ELR (cell line): ENCODE data around the gene CCND1.
"Not testable (repeated sequence)": the region's sequence is repeated elsewhere in the genome, so short reads cannot be mapped to it uniquely, and the experiment has no call there.

Experiments
- DNase-seq: peaks from one replicate; pipeline ENCODE4 v3.0.0-alpha.2; 2015; ENCODE audit warnings: low read depth

The CCND1 gene

DNA sequence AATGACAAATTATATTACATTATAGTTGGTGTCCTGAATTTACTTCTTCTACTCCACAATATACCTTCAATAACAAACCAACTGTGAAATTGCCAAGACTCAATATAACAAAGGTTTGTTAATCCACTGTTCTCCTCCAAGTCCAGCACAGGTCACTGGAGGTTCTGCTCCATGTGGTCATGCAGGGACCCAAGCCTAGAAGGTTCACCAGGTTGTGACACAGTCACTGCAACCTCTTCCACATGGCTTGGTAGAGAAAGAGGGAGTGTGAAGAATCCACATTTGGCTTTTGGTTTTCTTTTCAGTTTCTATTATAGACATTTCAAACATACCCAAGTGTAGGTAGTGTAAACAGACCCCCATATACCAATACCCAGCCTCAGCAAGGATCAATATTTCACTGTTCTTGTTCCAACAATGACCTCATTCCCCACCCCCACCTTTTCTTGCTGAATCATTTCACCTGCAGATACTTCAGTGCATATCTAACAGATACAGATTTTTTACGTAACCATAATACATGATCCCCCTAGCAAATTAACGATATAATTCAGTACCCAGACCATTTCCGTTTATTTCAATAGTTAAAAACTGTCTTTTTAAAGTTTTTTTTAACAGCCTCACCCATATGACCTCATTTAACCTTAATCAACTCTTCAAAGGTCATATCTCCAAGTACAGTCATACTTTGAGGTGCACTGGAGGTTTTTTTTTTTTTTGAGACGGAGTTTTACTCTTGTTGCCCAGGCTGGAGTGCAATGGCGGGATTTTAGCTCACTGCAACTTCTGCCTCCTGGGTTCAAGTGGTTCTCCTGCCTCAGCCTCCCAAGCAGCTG, 48.7 kb downstream of the CCND1 start:
- DNase-seq = no peak

DNA sequence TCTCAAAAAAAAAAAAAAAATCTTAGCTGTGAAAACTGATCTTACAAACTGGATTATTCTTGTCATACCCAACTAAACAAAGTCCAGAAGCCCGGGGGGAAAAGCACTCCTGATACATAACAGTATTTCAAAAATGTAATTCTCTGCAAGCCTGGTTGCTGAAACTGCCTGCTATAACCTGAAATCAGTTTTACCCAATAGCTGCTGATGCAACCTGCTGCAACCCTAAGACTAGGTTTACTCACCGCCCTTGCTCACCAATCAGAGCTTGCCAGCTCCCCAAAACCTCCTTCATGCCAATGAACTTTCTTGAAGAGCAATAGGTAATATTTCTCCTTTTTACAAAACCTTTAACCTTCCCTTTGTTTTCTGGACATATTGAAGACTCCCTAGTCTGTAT, 50.5 kb downstream of the CCND1 start:
- peak; percentile 36 for DNase-seq

DNA sequence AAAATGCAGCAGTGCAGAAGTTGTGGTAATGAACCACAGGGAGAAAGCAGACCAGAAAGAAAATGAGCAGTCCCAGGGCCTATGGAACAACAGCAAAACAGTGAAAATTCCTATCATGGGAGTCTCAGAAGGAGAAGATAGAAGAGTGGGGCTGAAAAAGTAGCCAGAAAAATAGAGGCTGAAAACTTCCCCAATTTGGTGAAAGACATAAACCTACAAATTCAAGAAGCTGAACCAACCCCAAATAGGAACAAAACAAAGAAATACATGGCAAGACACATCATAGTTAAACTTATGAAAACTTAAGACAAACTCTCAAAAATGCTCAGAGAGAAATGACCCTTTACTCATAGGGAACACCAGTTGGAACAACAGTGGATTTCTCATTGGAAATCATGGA, 51.5 kb downstream of the CCND1 start:
- no peak for DNase-seq

DNA sequence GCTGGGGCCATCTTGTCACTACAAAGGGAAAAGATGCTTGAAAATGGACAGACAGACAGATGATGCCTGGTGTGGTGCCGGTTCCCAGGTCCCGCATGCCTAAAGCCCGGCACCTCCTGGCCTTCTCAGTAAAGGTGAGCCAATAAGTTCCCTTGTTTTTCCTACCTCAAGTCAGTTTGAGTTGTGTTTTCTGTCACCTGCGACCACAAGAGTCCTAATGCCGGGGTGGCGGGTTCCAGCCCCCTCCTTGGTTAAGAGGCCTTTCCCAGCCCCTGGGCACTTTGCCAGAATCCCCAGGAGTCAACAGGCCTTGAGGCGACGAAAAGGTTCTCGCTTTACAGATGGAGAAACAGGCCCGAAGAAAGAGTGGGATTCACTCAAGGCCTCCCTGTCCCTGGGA, 53.8 kb downstream of the CCND1 start:
- no peak for DNase-seq

DNA sequence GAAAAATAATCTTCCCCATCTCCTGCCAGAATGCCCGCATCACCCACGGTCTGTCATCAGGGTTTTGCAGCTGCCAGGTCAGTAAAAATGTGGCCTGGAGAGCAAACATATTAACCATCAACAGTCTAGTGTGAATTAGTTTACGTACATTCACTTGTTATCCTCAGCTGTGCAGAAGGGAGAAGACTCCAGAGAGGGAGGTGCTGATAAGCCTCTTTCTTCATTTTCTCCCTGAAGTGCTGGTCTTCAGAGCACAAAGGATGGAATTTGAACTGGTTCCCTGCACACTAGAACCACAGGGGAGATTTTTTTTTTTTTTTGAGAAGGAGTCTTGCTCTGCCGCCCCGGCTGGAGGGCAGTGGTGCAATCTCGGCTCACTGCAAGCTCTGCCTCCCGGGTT, 54.6 kb downstream of the CCND1 start:
- no peak for DNase-seq

DNA sequence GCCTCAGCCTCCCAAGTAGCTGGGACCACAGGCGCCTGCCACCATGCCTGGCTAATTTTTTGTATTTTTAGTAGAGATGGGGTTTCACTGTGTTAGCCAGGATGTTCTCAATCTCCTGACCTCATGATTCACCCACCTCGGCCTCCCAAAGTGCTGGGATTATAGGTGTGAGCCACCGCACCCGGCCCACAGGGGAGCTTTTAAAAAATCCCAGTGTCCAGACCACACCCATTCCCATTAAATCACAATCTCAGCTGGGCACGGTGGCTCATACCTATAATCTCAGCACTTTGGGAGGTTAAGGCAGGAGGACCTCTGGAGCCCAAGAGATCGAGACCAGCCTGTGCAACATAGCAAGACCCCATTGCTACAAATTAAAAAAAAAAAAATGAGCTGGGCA, 55.0 kb downstream of the CCND1 start:
- DNase-seq = not testable (repeated sequence)

DNA sequence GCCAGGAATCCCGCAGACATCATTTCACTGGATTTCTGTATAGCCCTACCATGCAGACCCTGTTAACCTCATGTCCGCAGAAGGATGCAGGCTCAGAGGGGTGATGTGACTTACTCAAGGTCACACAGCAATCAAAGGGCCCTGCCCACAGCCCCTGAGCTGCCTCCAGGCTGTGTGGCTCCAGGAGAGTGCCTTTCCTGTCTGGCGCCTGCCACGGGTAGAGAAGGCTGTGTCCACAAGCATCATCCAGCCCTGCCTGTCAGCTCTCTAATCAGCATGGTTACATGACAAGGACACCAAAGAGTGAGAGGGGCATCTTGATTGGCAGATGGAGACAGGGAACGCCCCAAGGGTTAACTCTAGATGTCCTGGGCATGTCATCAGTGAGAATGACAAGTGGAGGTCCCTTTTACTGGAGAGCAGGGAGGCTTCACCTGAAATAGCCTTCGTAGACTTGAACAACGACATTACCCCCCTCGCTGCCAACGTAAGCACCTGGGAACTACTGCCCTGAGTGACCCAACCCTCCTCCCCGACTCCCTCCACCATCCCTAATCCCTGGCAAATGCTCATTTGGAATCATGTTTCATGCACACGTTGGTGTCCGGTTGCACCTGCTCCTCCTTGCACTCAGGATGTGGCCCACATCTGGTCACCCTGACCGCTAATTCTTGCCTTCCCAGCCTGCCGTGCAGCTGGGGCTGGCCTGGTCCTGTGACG, 56.0 kb downstream of the CCND1 start:
- no peak for DNase-seq

DNA sequence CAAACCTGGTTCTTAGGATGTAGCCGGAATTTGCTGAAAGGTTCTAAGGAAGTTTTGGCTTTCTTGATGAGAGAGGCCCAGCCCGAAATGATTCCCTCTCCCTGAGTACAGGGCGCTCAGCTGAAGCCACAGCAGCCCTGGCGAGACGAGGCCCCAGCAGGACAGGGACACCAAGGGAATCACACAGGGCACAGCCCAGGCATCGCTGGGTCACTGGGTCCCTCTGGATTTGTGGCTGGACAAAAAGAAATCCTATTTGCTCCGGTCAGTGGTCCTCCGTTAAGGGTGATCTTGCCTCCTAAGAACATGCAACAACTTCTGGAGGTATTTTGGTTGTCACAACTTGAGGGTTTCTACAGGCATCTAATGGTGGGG, 56.5 kb downstream of the CCND1 start:
- no peak for DNase-seq

DNA sequence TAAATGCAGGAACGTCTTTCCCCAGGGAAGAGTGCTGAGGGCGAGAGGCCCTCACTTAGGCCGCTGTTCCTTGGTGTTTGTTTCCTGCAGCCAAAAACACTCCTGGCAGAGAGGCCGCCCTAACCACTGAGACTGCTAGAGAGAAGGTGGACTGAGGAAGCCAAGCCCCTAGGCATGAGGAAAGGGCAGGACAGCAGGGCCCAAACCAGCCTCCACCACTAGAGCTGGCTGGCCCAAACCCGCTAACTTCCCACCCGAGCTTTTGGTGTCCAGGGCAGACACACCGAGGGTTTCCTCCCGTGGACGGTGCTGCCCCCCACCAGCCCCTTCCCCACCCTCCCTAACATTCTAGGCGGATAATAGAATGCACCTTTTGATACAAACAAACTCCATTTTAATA, 56.9 kb downstream of the CCND1 start:
- DNase-seq = no peak

DNA sequence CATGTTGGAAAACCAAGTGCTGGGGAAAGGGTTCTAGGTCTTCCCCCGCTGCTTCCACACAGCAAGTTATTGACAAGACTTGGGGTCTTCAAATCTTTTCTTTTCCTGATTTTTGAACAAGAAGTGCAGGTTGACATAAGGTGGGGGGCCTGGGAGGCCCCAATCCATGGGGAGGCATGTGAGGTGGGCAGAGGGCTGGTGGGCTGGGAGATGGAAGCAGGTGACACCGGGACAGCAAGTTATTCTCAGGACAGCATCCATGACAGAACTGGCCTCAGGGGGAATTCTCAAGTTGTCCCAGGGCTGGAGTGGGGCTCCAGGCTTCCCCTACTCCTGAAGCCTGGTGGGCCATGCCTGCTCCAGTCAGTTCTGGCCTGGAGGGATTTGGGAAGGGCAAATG, 57.4 kb downstream of the CCND1 start:
- DNase-seq = no peak

DNA sequence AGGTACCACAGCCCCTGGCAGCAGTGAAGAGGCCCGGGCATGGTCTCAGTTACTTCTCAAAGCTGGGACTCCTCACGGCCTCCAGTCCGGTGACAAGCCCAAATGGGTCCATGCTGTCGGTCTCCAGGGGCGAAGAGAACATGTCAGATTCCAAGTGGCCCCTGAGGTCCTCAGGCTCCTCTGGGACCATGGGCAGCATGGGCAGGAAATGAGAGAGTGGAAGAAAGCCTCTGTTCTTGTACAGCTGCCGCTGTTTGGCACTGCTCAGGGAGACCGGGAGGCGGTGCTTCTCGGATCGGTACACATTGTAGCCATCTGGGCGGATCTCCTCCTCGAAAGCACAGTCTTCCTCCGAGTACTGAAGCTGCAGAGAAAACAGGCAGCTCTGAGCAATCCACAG, 58.3 kb downstream of the CCND1 start:
- no peak for DNase-seq

DNA sequence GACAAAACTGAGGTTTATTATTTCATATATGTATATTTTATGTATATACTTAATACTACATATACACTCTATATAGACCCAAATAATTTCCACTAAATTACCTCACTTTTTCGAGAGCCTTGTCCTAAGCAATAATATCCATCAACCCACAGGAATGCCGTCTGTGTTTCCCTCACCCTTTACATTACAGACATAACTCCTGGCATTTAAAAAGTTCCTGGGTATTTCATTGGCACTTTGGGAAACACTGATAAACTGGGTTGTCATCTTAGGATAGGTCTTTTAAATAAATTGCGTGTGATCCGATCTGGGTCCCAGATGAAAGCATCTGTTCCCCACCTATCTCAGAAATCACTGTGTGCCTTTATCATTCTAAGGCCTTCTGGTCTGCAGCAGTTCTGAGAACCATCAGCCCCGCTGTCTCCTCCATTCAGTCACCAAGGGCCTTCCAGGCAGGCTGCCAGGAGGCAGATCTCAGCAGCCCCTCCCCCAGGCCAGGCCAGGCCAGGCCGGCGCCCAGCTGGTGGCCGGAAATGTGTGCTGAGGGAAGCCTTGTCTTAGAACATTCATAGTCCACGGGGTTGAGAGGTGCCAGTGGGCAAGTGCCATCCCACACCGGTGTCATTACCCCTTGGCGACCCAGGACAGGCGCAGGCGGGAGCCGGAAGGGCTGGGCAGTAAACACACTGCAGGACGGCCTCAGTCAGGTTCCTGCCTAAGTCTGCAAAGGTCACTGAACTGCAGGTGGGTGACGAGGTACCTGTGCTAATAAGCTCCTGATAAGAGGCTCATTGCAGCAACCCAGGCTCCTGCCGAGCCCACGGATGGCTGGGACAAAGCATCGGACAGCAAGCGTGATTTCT, 59.6 kb downstream of the CCND1 start:
- DNase-seq = peak; percentile 62

DNA sequence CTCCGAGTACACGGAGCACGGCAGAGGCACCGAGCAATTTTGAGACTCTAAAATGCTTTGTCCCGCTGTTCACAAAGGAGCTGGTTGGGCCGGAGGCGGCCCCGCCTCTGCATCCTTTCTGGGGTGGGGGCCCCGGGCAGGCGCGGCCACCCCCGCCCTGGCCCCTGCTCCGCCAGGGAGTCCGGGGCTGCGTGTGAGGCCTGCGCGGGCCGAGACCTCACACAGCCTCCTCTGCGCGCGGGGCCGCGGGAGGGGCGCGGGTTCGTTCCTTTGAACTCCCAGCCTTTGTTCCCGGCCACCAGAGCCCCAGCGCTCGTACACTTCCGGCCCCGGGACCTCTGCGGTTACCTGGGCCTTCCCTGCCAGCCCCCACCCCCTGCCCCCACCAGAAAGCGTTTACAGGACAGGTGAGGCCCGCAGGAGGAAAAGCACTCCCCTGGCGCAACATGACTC, 61.3 kb downstream of the CCND1 start:
- DNase-seq = no peak

DNA sequence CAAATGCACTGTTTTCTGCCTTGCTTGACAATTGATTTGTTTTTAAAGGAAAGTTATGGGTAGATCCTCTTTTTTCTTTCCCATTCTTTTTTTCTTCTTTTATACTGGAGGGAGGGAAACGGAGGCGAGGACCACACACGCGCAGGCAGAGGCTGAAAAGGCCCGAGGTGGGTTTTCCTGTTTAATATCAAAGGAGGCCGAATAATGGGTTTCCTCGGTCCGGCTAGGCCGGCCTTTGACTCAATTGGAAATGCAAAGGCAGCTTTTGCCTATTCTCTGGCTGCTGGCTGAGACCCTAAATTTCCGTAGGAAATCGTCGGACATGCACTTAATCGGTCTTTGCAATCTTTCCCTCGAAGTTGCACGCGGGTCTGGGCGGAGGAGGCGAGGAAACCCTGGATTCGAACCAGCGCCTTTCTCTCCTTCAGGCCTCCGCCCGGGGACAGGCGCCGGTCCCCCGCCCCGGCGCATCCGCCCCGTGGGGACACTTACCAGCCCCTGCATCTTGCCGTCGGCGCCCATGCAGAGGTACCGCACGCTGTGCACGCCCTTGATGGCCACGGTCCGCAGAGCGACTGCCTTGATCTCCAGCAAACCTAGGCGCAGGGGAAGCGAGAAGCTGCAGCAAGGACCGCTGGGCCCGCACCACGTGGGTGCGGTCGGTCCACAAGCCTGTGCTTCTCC, 62.0 kb downstream of the CCND1 start:
- no peak for DNase-seq

DNA sequence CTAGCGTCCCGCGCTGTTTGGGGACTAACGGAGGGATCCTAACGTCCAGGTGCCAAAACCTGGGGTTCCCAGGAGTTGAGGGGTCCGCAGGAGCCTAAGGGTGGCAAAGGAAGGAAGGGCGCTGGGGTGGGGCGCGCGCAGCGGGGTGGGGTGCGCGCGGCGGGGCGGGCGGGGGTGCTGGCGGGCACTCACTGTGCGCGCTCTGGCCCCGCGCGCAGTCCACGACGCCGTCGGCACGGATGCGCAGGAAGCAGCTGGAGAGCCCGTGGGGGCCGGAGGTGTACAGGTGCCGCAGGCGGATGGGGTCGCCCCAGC, 62.5 kb downstream of the CCND1 start:
- no peak for DNase-seq
